Measurements from ENCODE around the gene BCOR.

BCOR gene

GRCh38 chrX:40097141-40097503 is 636 bp downstream of the BCOR start:
- DNase-seq, result peak; percentile 45

- peak; percentile 77 for DNase-seq
Measured at GRCh38 chrX:40096395-40097091, 1.2 kb downstream of the BCOR start.

GRCh38 chrX:40095583-40096394 is 2.0 kb downstream of the BCOR start:
- DNase-seq, result peak; percentile 49

- DNase-seq, result no peak
Measured at GRCh38 chrX:40094900-40095582, 2.7 kb downstream of the BCOR start.

- DNase-seq, result peak; percentile 59
Measured at GRCh38 chrX:40094041-40094899, 3.5 kb downstream of the BCOR start.

- DNase-seq, result no peak
Measured at GRCh38 chrX:40093586-40093985, 4.2 kb downstream of the BCOR start.

- DNase-seq, result no peak
Measured at GRCh38 chrX:40092808-40093435, 4.8 kb downstream of the BCOR start.

- DNase-seq, result peak; percentile 1
Measured at GRCh38 chrX:40091691-40092421, 5.9 kb downstream of the BCOR start.

GRCh38 chrX:40090961-40091360 is 6.8 kb downstream of the BCOR start:
- no peak for DNase-seq

- peak; percentile 31 for DNase-seq
Measured at GRCh38 chrX:40090050-40090804, 7.5 kb downstream of the BCOR start.

GRCh38 chrX:40088803-40089540 is 8.8 kb downstream of the BCOR start:
- no peak for DNase-seq

GRCh38 chrX:40088299-40088625 is 9.5 kb downstream of the BCOR start:
- DNase-seq, result no peak

- no peak for DNase-seq
Measured at GRCh38 chrX:40087425-40088298, 10.1 kb downstream of the BCOR start.

- DNase-seq, result no peak
Measured at GRCh38 chrX:40086569-40087335, 11.0 kb downstream of the BCOR start.

- no peak for DNase-seq
Measured at GRCh38 chrX:40085714-40086113, 12.0 kb downstream of the BCOR start.

- no peak for DNase-seq
Measured at GRCh38 chrX:40085102-40085551, 12.6 kb downstream of the BCOR start.

- DNase-seq, result no peak
Measured at GRCh38 chrX:40084471-40085101, 13.2 kb downstream of the BCOR start.

- DNase-seq, result no peak
Measured at GRCh38 chrX:40083979-40084359, 13.8 kb downstream of the BCOR start.
